ENCODE results near the gene ZNF718.
"Not testable (repeated sequence)": the region's sequence is repeated elsewhere in the genome, so short reads cannot be mapped to it uniquely, and the experiment has no call there.

Gene ZNF718

DNA sequence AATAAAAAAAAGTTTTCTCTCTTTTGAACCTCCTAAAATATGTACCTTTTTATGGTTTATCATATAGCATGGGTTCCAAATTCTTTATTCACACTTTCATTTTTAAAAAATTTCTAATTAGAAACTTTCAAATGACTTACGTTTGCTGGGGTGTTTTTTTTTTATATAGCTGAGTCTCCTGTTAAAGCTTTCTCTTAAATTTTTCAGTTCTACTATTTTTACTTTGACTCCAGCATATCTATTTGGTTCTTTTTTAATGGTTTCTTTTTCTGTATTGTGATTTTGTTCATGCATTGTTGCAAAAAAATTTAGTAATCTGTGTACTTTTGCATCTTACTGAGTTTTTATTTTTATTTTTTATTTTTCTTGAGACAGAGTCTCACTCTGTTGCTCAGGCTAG is 22.3 kb downstream of the ZNF718 start:
- TF ChIP-seq, protein P1, sequence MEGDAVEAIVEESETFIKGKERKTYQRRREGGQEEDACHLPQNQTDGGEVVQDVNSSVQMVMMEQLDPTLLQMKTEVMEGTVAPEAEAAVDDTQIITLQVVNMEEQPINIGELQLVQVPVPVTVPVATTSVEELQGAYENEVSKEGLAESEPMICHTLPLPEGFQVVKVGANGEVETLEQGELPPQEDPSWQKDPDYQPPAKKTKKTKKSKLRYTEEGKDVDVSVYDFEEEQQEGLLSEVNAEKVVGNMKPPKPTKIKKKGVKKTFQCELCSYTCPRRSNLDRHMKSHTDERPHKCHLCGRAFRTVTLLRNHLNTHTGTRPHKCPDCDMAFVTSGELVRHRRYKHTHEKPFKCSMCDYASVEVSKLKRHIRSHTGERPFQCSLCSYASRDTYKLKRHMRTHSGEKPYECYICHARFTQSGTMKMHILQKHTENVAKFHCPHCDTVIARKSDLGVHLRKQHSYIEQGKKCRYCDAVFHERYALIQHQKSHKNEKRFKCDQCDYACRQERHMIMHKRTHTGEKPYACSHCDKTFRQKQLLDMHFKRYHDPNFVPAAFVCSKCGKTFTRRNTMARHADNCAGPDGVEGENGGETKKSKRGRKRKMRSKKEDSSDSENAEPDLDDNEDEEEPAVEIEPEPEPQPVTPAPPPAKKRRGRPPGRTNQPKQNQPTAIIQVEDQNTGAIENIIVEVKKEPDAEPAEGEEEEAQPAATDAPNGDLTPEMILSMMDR (IDR thresholded peaks at IDR 0.05; ENCODE audit: low read depth, low read length, missing control alignments) = no peak
- DNase-seq (ENCODE audit: low read depth) = no peak
- no peak overlapping the region for H3K4me3 ChIP-seq (ENCODE audit: low read depth, low read length)

DNA sequence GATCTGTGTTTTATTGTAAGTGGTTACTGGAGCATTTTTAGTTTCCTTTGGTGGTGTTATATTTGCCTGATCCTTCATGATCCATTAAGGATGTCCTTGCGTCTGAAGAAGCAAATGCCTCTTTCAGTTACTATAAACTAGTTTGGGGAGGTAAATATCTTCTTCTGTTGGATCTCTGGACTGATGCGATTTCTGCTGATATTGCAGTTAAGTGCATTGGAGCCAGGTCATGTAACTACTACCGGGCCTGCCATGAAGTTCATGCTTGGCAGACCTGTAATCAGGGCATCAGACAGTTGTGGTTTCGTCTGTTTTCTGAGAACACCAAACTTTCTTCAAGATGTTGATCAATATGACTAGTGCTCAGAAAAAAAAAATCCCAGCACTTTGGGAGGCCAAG is 22.9 kb downstream of the ZNF718 start:
- TF ChIP-seq, protein P1 (IDR thresholded peaks at IDR 0.05; ENCODE audit: low read depth, low read length, missing control alignments) = no peak

DNA sequence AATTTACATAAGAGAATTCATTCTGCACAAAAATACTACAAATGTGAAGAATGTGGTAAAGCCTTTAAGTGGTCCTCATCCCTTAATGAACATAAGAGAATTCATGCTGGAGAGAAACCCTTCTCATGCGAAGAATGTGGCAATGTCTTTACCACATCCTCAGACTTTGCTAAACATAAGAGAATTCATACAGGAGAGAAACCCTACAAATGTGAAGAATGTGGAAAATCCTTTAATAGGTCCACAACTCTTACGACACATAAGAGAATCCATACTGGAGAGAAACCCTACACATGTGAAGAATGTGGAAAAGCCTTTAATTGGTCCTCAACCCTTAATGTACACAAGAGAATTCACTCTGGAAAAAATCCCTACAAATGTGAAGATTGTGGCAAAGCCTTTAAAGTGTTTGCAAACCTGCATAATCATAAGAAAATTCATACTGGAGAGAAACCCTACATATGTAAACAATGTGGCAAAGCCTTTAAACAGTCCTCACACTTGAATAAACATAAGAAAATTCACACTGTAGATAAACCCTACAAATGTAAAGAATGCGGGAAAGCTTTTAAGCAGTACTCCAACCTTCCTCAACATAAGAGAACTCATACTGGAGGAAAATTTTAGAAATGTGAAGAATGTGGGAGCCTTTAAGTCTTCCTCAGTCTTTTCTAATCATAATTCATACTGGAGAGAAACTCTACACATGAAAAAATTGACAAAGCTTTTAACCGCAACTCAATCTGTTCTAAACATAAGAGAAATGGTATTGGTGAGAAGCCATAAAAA is 37.4 kb downstream of the ZNF718 start:
- TF ChIP-seq, protein P1 (IDR thresholded peaks at IDR 0.05; ENCODE audit: low read depth, low read length, missing control alignments) = no peak
- H3K4me3 ChIP-seq (ENCODE audit: low read depth, low read length) = no peak overlapping the region
- no peak for DNase-seq (ENCODE audit: low read depth)

More for the DNA sequence above, 22.9 kb downstream of the ZNF718 start:
- no peak overlapping the region for H3K4me3 ChIP-seq (ENCODE audit: low read depth, low read length)
- no peak for DNase-seq (ENCODE audit: low read depth)

DNA sequence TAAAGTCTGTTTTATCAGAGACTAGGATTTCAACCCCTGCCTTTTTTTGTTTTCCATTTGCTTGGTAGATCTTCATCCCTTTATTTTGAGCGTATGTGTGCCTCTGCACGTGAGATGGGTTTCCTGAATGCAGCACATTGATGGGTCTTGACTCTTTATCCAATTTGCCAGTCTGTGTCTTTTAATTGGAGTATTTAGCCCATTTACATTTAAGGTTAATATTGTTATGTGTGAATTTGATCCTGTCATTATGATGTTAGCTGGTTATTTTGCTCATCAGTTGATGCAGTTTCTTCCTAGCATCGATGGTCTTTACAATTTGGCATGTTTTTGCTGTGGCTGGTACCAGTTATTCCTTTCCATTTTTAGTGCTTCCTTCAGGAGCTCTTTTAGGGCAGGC is 45.3 kb downstream of the ZNF718 start:
- not testable (repeated sequence) for DNase-seq (ENCODE audit: low read depth); H3K4me3 ChIP-seq (ENCODE audit: low read depth, low read length)

DNA sequence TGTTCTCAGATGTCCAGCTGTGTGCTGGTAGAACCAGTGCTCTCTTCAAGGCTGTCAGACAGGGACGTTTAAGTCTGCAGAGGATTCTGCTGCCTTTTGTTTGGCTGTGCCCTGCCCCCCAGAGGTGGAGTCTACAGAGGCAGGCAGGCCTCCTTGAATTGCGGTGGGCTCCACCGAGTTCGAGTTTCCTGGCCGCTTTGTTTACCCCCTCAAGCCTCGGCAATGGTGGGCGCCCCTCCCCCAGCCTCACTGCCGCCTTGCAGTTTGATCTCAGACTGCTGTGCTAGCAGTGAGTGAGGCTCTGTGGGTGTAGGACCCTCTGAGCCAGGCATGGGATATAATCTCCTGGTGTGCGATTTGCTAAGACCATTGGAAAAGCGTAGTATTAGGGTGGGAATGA is 47.0 kb downstream of the ZNF718 start:
- not testable (repeated sequence) for H3K4me3 ChIP-seq (ENCODE audit: low read depth, low read length); DNase-seq (ENCODE audit: low read depth)

DNA sequence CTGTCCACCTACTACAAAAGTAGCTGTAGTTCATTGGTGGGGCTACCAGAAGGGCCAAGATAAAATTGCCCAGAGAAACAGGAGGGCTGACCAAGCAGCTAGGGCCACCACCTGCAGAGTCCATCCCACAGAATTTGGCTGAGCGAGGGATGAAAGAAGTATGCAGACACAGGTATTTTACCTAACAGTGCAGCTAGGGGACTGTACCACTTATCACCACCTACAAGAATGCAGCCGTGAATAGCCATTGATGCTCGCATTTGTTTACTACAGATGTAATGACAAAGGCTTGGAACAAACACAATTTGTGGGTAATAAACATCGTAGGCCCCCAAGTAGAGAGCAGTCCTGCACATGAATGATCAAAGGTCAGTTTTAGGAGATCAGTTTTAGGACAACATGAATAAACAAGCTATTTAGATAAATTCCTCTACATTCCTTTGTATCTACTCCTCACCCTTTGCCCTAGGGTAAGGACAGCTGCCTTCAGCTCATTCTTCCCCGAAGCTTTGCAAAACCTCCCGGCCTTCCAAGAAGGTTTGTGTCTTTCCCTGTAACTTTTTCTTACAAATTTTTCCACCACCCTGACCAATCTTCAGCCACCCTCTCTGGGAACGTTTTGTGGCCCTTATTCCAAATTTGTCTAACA is 49.5 kb downstream of the ZNF718 start:
- DNase-seq (ENCODE audit: low read depth) = no peak
- H3K4me3 ChIP-seq (ENCODE audit: low read depth, low read length) = no peak overlapping the region
- TF ChIP-seq, protein P1 (IDR thresholded peaks at IDR 0.05; ENCODE audit: low read depth, low read length, missing control alignments) = no peak

DNA sequence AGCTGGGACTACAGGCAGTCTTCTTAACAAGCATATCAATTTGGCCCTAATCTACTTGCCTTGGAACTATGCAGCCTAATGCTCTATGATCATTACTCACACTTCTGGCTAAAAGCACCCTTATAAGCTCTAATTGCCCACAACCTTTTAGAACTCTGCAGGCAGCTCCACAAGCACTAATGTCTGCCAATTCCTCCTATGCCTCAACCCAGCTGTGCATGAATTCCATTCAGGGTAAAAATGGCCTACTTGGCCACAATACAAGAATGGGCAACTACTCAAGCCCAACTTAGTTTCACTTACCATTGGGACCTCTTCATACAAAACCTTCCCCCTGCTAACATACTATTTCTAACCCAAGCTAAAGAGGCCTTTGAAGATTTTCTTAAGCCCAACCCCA is 51.7 kb downstream of the ZNF718 start:
- H3K4me3 ChIP-seq (ENCODE audit: low read depth, low read length) = no peak overlapping the region
- TF ChIP-seq, protein P1 (IDR thresholded peaks at IDR 0.05; ENCODE audit: low read depth, low read length, missing control alignments) = no peak
- no peak for DNase-seq (ENCODE audit: low read depth)

DNA sequence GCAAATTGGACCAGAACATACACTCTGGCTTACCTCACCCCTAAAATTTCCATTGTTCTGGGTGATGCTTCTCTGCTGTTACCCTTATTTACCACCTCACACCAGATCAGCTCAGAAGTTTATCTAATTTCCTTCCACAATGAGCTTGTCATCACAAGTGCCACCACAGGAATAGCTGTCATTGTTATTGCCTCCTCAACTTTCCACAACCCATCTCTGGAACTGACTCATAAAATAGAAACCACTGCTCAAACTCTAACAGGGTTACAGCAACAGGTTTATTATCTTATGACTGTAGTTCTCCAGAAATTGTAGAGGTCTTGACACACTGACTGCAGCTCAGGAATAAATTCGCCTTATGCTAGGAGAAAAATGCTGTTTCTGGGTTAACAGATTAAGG is 52.7 kb downstream of the ZNF718 start:
- no peak for DNase-seq (ENCODE audit: low read depth)
- TF ChIP-seq, protein P1 (IDR thresholded peaks at IDR 0.05; ENCODE audit: low read depth, low read length, missing control alignments) = no peak
- H3K4me3 ChIP-seq (ENCODE audit: low read depth, low read length) = no peak overlapping the region

DNA sequence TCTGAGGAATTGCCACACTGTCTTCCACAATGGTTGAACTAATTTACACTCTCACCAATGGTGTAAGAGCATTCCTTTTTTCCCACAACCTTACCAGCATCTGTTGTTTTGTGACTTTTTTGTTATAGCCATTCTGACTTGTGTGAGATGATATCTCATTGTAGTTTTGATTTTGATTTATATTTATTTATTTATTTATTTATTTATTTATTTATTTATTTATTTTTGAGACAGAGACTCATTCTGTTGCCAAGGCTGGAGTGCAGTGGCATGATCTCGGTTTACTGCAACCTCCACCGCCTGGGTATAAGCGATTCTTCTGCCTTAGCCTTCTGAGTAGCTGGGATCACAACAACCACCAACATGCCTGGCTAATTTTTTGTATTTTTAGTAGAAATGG is 57.9 kb downstream of the ZNF718 start:
- not testable (repeated sequence) for DNase-seq (ENCODE audit: low read depth); H3K4me3 ChIP-seq (ENCODE audit: low read depth, low read length)
